COR-L47 (cell line): ENCODE measurements around the gene MGAT3.
A peak's percentile ranks its signal among the peaks of the same experiment; 100 is the strongest.

Source experiments
- DNase-seq: peaks from one replicate; lab custom pipeline; 2025; lab: John Stamatoyannopoulos, UW

MGAT3 gene

DNA sequence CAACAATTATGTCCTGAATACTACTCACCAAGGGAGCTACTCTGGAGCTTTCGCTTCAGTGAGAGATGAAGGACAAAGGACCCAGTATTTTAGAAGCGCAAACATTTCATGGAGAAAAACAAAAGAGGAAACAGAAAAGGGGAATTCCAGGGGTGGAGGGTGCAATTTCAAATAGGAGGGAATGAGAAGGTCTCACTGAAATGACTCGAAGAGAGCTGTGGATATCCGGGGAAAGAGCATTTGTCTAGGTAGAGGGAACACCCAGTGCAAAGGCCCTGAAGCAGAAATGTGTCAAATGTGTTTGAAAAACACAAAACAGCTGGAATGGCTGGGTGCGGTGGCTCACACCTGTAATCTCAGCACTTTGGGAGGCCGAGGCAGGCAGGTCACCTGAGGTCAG is 73.3 kb downstream of the MGAT3 start:
- DNase-seq: no peak

DNA sequence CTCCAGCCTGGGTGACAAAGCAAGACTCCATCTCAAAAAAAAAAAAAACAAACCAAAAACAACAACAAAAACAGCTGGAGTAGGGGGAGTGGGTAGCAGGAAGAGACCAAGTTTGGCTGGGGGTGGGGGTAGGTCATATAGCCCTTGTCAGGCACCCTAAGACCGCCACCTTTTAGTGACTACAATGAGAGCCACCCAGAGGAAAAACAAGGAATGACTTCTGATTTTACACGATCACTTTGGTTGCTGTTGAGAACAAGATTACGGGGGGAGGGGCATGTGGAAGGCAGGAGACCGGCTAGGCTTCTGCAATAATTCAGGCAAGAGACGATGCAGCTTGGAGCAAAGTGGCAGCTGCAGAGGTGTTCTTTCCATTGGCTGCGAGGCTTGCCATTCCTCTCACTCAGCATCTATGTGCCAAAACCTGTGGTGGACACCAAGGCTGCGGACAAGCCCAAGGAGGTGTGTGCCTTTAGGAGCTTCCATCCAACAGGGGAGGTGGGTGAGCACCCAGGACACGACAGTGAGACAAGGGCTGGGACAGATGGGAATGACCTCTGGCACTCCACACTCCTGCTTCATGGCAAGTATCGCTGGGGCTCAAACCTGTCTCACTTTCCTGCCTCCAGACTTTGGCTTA is 74.0 kb downstream of the MGAT3 start:
- peak; percentile 55 for DNase-seq

DNA sequence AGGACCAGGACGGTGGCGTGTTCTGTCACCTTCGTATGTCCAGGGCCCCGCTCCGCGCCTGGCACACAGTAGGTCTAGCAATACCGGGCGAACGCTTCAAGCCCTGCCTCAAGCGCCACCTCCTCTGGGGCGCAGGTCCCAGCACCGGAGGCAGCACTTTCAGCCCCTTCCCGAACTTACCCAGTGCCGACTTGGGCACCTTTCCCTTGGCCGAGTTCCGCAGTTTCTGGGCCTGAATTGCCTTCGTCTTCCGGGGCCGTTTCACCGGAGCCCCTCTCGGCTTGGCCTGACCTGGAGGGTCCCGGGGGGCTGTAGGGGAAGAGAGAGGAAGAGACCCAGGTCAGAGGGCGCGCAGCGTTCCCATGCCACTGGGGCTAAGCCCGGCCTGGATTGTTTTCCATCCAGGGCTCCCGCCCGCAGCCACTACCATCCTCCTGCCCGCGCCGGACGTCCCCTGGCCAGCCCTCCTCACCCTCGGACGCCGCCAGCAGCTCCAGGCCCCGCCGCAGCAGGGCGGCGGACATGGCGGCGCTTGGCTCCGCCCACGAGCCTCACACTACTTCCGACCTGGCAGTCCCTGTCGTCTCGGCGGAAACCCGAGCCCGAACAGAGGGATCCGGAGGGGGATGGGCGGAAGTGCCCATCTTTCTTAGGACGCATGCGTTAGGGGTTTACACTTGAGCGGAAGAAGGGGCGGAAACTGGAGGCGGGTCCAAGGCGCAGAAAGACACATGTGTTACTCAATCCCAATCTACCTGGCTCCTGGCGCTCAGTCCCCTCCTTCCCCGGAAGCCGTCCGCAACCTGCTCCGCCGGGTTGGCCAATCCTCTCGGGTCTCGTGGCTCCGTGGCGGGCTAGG is 75.6 kb downstream of the MGAT3 start, which contains the start of gene RPS19BP1:
RPS19BP1 (minus strand) TSS at position 534 of the 859 bp plus-strand sequence; CDS start at position 524, 10 bp downstream.
- peak; percentile 100 for DNase-seq

DNA sequence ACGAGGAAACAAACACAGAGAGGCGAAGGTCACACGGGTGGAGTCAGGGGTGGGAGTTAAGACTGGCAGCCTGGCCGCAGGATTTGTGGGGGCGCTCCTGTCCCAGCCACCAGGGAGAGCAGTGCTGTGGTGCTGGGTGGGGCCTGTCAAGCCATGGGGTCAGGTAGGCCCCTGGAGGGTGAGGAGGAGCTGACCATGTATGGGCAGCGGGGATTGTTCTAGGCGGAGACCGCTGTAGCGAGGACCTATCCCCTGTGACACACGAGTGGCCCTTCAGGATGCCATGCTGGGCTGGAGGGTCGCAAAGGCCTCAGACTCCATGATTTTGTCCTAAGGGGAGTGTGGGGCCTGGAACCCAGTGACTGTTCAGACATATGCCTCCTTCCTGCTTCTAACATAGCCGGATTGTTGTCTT is 77.3 kb downstream of the MGAT3 start:
- DNase-seq: no peak

DNA sequence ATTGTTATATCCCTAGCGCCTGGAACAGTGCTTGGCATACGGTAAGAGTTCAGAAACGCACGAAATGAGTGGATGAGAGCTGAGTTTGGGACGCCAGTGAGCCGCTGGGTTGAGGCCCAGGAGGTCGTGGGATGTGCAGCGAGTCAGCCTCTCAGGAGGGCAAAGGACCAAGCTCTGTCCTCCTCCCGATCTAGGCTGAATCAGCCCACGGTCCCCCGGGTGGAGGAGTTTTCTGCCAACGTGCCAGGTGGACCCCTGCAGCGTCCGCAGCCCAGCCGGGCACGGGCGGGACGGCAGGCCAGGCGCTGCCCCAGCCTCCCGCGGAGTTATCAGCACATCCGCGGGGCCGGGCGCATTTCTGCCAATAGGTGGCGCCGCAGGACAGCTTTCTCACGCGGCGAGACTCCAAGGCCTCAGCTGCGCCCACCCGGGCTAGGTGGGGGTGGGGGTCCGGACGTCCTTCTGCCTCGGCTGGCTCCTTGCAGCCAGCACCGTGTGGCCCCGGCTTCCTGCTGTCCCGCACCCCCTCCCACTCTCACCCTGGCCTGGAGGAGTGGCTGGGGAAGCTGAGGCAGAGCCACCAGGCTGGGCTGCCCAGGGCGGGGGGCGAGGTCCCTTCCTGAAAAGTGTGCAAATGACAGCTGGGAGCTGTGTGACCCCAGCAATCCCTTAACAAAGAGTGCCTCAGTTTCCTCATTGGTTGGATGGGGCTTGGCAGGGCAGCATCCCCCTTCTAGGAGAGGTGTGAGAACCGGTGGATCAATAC is 78.0 kb downstream of the MGAT3 start:
- peak; percentile 75 for DNase-seq

DNA sequence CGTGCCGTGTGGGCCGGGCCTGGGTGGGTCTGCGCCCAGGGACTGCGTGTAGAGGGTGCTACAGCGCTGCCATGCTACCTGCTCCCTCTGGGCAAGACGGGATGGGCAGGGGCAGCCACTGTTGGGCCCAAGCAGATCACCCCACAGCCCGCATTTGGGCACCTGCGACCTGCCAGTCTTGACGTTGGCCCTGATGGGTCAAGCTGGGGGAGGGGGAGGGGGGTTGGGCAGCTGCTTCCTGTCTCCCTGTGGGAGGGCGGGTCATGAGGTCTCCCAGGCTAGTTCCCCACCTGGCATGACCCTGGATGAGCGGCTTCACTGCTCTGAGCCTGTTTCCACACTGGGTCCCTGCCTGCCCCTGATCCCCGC is 78.5 kb downstream of the MGAT3 start:
- DNase-seq: no peak

DNA sequence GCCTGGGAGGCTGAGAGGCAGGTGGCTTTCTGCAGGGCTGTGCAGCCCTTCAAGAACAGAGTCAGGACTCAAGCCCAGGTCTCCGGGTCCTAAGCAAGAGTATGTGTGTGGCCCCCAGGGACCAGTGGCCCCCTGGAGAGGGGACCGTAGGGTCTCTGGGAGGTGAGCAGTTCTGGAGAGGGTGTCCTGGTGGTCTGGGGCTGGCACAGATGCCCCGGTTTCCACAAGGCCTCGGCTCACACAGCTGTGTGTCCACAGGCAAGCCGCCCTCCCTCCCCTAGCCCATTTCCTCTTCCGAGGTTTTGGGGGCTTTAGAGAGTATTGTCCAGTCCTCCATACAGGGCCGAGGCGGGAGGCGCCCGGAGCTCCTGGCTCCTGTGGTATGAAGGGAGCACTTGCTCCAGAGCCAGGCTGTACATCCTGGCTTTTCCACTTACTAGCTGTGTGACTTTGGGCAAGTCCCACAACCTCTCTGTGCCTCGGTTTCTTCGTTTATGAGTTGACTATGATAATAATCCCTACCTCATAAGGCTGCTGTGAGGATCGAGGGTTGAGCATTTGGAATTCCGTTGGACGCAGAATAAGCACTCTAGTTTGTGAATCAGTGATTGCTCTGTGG is 79.1 kb downstream of the MGAT3 start:
- no peak for DNase-seq

DNA sequence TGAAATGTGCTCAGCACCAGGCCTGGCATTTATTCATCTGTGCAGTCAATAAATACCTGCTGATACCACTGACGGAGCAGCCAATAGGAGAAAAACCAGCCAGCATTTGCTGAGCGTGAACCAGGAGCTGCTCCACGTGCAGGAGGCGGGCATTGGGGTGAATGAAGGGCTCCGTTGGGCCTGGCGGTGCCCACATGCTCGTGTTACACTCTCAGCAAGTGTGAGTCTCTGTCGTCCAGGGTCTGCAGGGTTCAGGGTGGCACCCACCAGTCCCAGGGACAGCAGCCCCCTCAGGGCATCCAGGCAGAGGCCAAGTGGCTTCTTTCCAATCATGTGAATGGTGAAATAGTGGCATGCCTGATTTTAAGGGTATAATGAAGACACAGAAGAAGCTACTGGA is 79.9 kb downstream of the MGAT3 start:
- DNase-seq: no peak

DNA sequence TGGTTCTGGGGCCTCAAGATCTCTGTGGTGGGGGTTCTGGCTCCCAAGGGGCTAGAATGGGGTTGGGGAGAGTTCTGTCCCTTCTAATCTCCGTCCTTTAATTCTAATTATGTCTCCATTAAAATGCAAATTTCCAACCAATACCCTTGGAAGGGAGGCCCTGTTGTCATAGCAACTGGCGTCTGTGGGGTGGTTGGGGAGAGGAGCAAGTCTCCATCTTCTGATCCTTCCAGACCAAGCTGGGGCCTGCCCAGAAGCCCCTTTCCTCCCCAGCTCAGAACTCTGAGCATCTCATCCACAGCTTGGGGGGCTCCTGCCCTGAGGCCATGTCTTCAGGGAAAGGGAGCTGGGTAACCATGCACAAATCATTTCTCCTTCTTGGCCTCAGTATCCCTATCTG is 81.2 kb downstream of the MGAT3 start:
- DNase-seq: no peak
